GM12878 (cell line): ENCODE data around the gene DCUN1D4. TPM values are rescaled to one million over a fixed set of nuclear protein-coding genes. Genes with fewer than 3 reads are reported as not detected.
A peak's percentile ranks its signal among the peaks of the same experiment; 100 is the strongest.

Experiments
- ATAC-seq: fragments of 200-7000 bp; cut with Tn5 transposase; 3 replicates; pipeline ENCODE4 v1.9.1; 2020; ENCODE audit warnings: mild to moderate bottlenecking, moderate library complexity
- BruUV-seq: library from RNA; stranded (reverse); fragments of 400-500 nt; replicated peaks from 2 replicates; lab custom pipeline; 2021; lab: Mats Ljungman, UMichigan
- CTCF ChIA-PET: fragments of 300-600 bp; sonication (Branson Sonifier 250); formaldehyde crosslinking; extraction: SDS; loops from one replicate; lab custom pipeline; 2021; ENCODE audit warnings: inconsistent platforms; lab: Yijun Ruan, JAX
- POLR2A ChIA-PET: fragments of 350-600 bp; formaldehyde crosslinking; extraction: SDS; loops from one replicate; lab custom pipeline; 2021; ENCODE audit warnings: inconsistent platforms; lab: Charles Lee
- RAD21 ChIA-PET: fragments of 300-600 bp; sonication (Branson Sonifier 250); formaldehyde crosslinking; loops from one replicate; lab custom pipeline; 2023; ENCODE audit warnings: antibody characterized with exemption; ENCODE audit not compliant: unreplicated experiment; lab: Charles Lee
- SMC1A ChIA-PET: fragments of 300-600 bp; sonication (Branson Sonifier 250); formaldehyde crosslinking; loops from one replicate; lab custom pipeline; 2023; ENCODE audit not compliant: unreplicated experiment, uncharacterized antibody; lab: Charles Lee
- DNase-seq: peaks from one replicate; pipeline ENCODE4 v3.0.0-alpha.2; 2011; ENCODE audit warnings: low read depth, low spot score
- FAIRE-seq: peaks from 3 replicates; lab custom pipeline; 2011; peaks lifted over from hg19 to GRCh38; lab: Jason Lieb, UNC
- H2AFZ ChIP-seq: 2 replicates; pipeline ENCODE4 v1.6.0; 2011; ENCODE audit warnings: low read depth, low read length, control low read depth; ENCODE audit not compliant: control insufficient read depth
- H3K27ac ChIP-seq: 2 replicates; pipeline ENCODE4 v1.5.1; 2011; ENCODE audit warnings: control low read depth; ENCODE audit not compliant: control insufficient read depth, insufficient read depth
- H3K27me3 ChIP-seq, 2 experiments: replicated peaks in 1 of 2; 2 replicates each; pipeline versions ENCODE4 v1.6.0 to v1.6.1; 2011; ENCODE audit warnings: low read length in 1 of 2; ENCODE audit not compliant: control insufficient read depth in 2 of 2, insufficient read depth in 2 of 2
- H3K36me3 ChIP-seq, 2 experiments: 2 replicates each; pipeline ENCODE4 v1.5.1; 2011; ENCODE audit warnings: low read length in 1 of 2; ENCODE audit not compliant: control insufficient read depth in 2 of 2, insufficient read depth in 2 of 2
- H3K4me1 ChIP-seq: 2 replicates; pipeline ENCODE4 v1.6.1; 2011; ENCODE audit warnings: mild to moderate bottlenecking, low read length, moderate library complexity, mixed read lengths; ENCODE audit not compliant: control insufficient read depth, insufficient read depth
- H3K4me2 ChIP-seq: 2 replicates; pipeline ENCODE4 v1.6.0; 2011; ENCODE audit warnings: control low read depth; ENCODE audit not compliant: control insufficient read depth, insufficient read depth
- H3K4me3 ChIP-seq: fragments of 200-600 bp; sonication (generic); 2 replicates; pipeline ENCODE4 v1.5.1; 2016
- H3K79me2 ChIP-seq: 2 replicates; pipeline ENCODE4 v1.6.0; 2011; ENCODE audit warnings: low read length; ENCODE audit not compliant: control insufficient read depth, insufficient read depth
- H3K9ac ChIP-seq: 2 replicates; pipeline ENCODE4 v1.8.0; 2011; ENCODE audit warnings: low read length, control low read depth, mixed read lengths; ENCODE audit not compliant: control insufficient read depth, insufficient read depth
- H3K9me3 ChIP-seq: replicated peaks from 3 replicates; pipeline ENCODE4 v1.5.1; 2011; ENCODE audit warnings: mild to moderate bottlenecking, low read length; ENCODE audit not compliant: control insufficient read depth, insufficient read depth
- H4K20me1 ChIP-seq: 2 replicates; pipeline ENCODE4 v1.6.0; 2011; ENCODE audit not compliant: control insufficient read depth, insufficient read depth
- BMI1 ChIP-seq: fragments of 450-650 bp; IDR thresholded peaks from 2 replicates; pipeline ENCODE4 v1.6.1; 2016; ENCODE audit warnings: mild to moderate bottlenecking, moderate library complexity, borderline replicate concordance
- CBX5 ChIP-seq: sonication (generic); IDR thresholded peaks from 2 replicates; pipeline ENCODE4 v1.6.1; 2016; ENCODE audit warnings: low read depth, moderate library complexity, mild to moderate bottlenecking, inconsistent platforms
- EED ChIP-seq: sonication (generic); IDR thresholded peaks from 2 replicates; pipeline ENCODE4 v1.6.1; 2016; ENCODE audit warnings: antibody characterized with exemption, low read depth
- KDM1A ChIP-seq: fragments of 200-600 bp; sonication (generic); IDR thresholded peaks from 2 replicates; pipeline ENCODE4 v1.6.1; 2016; ENCODE audit warnings: borderline replicate concordance
- MEF2B ChIP-seq: fragments of 450-650 bp; IDR thresholded peaks from 2 replicates; pipeline ENCODE4 v1.6.1; 2018; ENCODE audit warnings: mild to moderate bottlenecking, moderate library complexity; ENCODE audit not compliant: partially characterized antibody, poor library complexity, severe bottlenecking
- MYC ChIP-seq: IDR thresholded peaks from 2 replicates; pipeline ENCODE4 v1.6.1; 2011; ENCODE audit warnings: mild to moderate bottlenecking, low read length, moderate library complexity, inconsistent platforms; ENCODE audit not compliant: insufficient read depth, insufficient replicate concordance, insufficient read length, severe bottlenecking
- RUNX3 ChIP-seq: IDR thresholded peaks from 2 replicates; pipeline ENCODE4 v1.6.1; 2012; ENCODE audit warnings: low read length, inconsistent platforms
- SIX5 ChIP-seq: IDR thresholded peaks from 2 replicates; pipeline ENCODE4 v1.6.1; 2011; ENCODE audit warnings: mild to moderate bottlenecking, low read depth, low read length, moderate library complexity; ENCODE audit not compliant: severe bottlenecking
- WGBS: methylation state at CpG from one replicate; pipeline ENCODE4 v1.1.6; 2016; ENCODE audit warnings: low lambda C conversion rate; ENCODE audit not compliant: insufficient replicate concordance, insufficient coverage; ENCODE audit errors: missing lambda C conversion rate; 5-methylcytosine and 5-hydroxymethylcytosine counted together
- in situ Hi-C: fragments of 300-500 bp; cut with MboI; formaldehyde crosslinking; loops from 9 replicates; pipeline ENCODE4 v1.14.3; 2018; ENCODE audit warnings: mixed read lengths
- intact Hi-C: fragments of 100-400 bp; cut with micrococcal nuclease; formaldehyde crosslinking; loops from one replicate; pipeline ENCODE4 v1.14.2; 2022; ENCODE audit not compliant: unreplicated experiment
- polyA plus RNA-seq, 11 experiments: library from polyadenylated mRNA; depleted of rRNA in 4 of 11; unstranded in 6 of 11; stranded (reverse) in 5 of 11; fragments of >200 nt; fragmentation: Nextera tagmentation in 4 of 11; fragmentation: Illumina TruSeq in 1 of 11; extraction: Ambion mirVana in 4 of 11; extraction: Trizol in 1 of 11; gene quantifications; 1 replicate in 1 of 11; 2 replicates in 10 of 11; pipeline versions ENCODE4 v1.2.1 to v1.2.3, GENCODE V29; 2011 to 2016; ENCODE audit warnings: inconsistent platforms in 2 of 11, missing spikeins in 2 of 11, low read depth in 1 of 11
- total RNA-seq, 4 experiments: library from RNA; depleted of rRNA in 3 of 4; stranded (reverse); fragments of >200 nt in 3 of 4; fragmentation: Illumina TruSeq in 1 of 4; extraction: Trizol in 1 of 4; gene quantifications; 2 replicates each; pipeline versions ENCODE4 v1.2.1 to v1.2.3, GENCODE V29; 2013 to 2021
- TF ChIP-seq, protein P1 (sequence below): IDR thresholded peaks from 2 replicates; pipeline ENCODE4 v1.6.1; 2012; ENCODE audit warnings: low read depth, low read length, improper control_type of control experiment
- TF ChIP-seq, protein P2 (sequence below): fragments of 450-650 bp; IDR thresholded peaks from 2 replicates; pipeline ENCODE4 v1.6.1; 2017; ENCODE audit warnings: borderline replicate concordance
- TF ChIP-seq, protein P3 (sequence below): IDR thresholded peaks from 2 replicates; pipeline ENCODE4 v1.6.1; 2012; ENCODE audit warnings: improper control_type of control experiment, low read depth, low read length; ENCODE audit not compliant: insufficient replicate concordance
- TF ChIP-seq, protein P4 (sequence below): IDR thresholded peaks from 2 replicates; pipeline ENCODE4 v1.6.1; 2012; ENCODE audit warnings: low read length, inconsistent platforms

Gene DCUN1D4
- total and polyA plus RNA-seq, 10 of the 15 experiments (the other 5 are each of a cell fraction or from before 2014, with no cell fraction given) = 7.1 to 62.6 (median 16.8) TPM

DNA sequence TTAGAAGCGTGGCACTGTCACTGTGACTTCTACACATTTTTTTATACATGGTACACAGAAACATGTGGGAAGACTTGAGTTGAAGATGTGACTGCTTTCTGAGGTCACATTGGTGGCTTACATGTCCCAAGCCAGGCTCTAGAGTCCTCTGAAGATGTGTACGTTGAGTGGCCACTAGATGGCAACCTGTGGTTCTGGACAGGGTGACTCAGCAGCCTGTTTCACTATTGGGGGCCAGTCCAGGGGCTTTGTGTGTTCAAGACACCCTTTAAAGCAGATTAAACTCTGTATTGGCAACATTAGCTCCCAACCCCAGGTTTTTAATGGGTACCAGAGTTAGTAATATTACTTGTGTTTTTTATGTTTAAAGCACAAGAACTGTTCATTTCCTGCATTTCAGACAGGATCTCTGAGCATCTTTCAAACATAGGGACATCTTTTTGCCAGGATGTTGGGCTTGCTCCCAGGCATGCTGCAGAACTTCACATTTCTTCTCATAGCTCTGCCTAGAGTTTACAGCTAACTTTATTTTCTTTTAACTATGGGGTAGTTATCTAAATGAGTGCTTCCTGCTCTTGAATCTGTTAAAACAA, 53.0 kb downstream of the DCUN1D4 start:
- Histone ChIP-seq H3K9ac (no peak overlapping the region), H4K20me1 (no peaks in the 10 kb centered on the region), H2AFZ (peak overlapping the region; percentile 37), H3K27me3 (no peaks in the 10 kb centered on the region), H3K36me3 (peaks cover 1 to 4% of the 10 kb centered on the region in 2 experiments; a peak in 3 of 4 replicates), H3K9me3 (no peaks in the 10 kb centered on the region), H3K79me2 (no peaks in the 10 kb centered on the region), H3K4me1 (peaks cover 10% of the 10 kb centered on the region; the same call in 1 of the 2 replicates), H3K4me2 (no peak overlapping the region), H3K4me3 (no peak overlapping the region), H3K27ac (peak overlapping the region; percentile 66)
- ChIA-PET RAD21 (no interaction called here), POLR2A (interaction anchor here (1.3 kb wide), 1 partner anchor 11 kb away, joined by 3 read pairs; no protein-coding TSS in a partner anchor), SMC1A (interaction anchor here (0.8 to 3.7 kb wide), 7 partner anchors 10 to 127 kb away, joined by 3 to 19 read pairs (median 4); no protein-coding TSS in a partner anchor), CTCF (interaction anchor here (0.7 to 2.7 kb wide), 25 partner anchors 8 to 278 kb away, joined by 3 to 27 read pairs (median 4); partner anchors contain the start of genes DCUN1D4 and SPATA18)
- in situ Hi-C loops (no loop called here), intact Hi-C loops (loop anchor here (1.0 kb wide), 1 partner anchor 130 kb away; no protein-coding TSS in a partner anchor)
- 26% methylated on average over 2 of the region's 2 CpGs for WGBS
- FAIRE-seq (peak; percentile 80), ATAC-seq (peak; percentile 100), DNase-seq (peak; percentile 34)
- BruUV-seq = no TSS peak
- TF ChIP-seq KDM1A (no peak), SIX5 (no peak), CBX5 (no peak), BMI1 (no peak), EED (no peak), RUNX3 (0 out of 2 replicates have a peak, but pooled peaks have one; percentile 34), MEF2B (no peak), MYC (no peak)
- TF ChIP-seq, protein P1, sequence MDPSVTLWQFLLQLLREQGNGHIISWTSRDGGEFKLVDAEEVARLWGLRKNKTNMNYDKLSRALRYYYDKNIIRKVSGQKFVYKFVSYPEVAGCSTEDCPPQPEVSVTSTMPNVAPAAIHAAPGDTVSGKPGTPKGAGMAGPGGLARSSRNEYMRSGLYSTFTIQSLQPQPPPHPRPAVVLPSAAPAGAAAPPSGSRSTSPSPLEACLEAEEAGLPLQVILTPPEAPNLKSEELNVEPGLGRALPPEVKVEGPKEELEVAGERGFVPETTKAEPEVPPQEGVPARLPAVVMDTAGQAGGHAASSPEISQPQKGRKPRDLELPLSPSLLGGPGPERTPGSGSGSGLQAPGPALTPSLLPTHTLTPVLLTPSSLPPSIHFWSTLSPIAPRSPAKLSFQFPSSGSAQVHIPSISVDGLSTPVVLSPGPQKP = no peak
- TF ChIP-seq, protein P2, sequence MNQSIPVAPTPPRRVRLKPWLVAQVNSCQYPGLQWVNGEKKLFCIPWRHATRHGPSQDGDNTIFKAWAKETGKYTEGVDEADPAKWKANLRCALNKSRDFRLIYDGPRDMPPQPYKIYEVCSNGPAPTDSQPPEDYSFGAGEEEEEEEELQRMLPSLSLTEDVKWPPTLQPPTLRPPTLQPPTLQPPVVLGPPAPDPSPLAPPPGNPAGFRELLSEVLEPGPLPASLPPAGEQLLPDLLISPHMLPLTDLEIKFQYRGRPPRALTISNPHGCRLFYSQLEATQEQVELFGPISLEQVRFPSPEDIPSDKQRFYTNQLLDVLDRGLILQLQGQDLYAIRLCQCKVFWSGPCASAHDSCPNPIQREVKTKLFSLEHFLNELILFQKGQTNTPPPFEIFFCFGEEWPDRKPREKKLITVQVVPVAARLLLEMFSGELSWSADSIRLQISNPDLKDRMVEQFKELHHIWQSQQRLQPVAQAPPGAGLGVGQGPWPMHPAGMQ = no peak
- TF ChIP-seq, protein P3, sequence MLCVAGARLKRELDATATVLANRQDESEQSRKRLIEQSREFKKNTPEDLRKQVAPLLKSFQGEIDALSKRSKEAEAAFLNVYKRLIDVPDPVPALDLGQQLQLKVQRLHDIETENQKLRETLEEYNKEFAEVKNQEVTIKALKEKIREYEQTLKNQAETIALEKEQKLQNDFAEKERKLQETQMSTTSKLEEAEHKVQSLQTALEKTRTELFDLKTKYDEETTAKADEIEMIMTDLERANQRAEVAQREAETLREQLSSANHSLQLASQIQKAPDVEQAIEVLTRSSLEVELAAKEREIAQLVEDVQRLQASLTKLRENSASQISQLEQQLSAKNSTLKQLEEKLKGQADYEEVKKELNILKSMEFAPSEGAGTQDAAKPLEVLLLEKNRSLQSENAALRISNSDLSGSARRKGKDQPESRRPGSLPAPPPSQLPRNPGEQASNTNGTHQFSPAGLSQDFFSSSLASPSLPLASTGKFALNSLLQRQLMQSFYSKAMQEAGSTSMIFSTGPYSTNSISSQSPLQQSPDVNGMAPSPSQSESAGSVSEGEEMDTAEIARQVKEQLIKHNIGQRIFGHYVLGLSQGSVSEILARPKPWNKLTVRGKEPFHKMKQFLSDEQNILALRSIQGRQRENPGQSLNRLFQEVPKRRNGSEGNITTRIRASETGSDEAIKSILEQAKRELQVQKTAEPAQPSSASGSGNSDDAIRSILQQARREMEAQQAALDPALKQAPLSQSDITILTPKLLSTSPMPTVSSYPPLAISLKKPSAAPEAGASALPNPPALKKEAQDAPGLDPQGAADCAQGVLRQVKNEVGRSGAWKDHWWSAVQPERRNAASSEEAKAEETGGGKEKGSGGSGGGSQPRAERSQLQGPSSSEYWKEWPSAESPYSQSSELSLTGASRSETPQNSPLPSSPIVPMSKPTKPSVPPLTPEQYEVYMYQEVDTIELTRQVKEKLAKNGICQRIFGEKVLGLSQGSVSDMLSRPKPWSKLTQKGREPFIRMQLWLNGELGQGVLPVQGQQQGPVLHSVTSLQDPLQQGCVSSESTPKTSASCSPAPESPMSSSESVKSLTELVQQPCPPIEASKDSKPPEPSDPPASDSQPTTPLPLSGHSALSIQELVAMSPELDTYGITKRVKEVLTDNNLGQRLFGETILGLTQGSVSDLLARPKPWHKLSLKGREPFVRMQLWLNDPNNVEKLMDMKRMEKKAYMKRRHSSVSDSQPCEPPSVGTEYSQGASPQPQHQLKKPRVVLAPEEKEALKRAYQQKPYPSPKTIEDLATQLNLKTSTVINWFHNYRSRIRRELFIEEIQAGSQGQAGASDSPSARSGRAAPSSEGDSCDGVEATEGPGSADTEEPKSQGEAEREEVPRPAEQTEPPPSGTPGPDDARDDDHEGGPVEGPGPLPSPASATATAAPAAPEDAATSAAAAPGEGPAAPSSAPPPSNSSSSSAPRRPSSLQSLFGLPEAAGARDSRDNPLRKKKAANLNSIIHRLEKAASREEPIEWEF = no peak
- TF ChIP-seq, protein P4, sequence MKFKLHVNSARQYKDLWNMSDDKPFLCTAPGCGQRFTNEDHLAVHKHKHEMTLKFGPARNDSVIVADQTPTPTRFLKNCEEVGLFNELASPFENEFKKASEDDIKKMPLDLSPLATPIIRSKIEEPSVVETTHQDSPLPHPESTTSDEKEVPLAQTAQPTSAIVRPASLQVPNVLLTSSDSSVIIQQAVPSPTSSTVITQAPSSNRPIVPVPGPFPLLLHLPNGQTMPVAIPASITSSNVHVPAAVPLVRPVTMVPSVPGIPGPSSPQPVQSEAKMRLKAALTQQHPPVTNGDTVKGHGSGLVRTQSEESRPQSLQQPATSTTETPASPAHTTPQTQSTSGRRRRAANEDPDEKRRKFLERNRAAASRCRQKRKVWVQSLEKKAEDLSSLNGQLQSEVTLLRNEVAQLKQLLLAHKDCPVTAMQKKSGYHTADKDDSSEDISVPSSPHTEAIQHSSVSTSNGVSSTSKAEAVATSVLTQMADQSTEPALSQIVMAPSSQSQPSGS = no peak
